ENCODE results near the gene KRTAP4-9.
"Not testable (repeated sequence)": the region's sequence is repeated elsewhere in the genome, so short reads cannot be mapped to it uniquely, and the experiment has no call there.

DNA sequence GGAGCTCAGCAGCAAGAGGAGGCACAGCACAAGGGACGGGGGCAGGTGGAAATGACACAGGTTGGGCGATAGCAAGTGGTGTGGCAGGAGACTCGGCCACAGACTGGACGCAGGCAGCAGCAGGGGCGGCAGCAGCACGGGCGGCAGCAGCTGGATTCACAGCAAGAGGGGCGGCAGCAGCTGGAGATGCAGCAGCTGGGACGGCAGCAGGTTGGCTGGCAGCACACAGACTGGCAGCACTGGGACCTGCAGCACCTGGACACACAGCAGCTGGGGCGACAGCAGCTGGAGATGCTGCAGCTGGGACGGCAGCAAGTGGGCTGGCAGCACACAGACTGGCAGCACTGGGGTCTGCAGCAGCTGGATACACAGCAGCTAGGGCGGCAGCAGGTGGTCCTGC lies 34.7 kb downstream of the KRTAP4-9 start:
- TF ChIP-seq YY1 (IDR thresholded peaks at IDR 0.05; ENCODE audit: insufficient read depth, insufficient read length); SUZ12 (IDR thresholded peaks at IDR 0.05; ENCODE audit: extremely low read depth, insufficient read depth, insufficient read length); ZNF274 (IDR thresholded peaks at IDR 0.05; ENCODE audit: low read depth, low read length): not testable (repeated sequence)

Data from NT2/D1 (cell line).